Fibroblast of skin of left biceps (primary cell): ENCODE data around the gene GCA.

Experiments
- DNase-seq, 2 experiments: peaks; one replicate each; pipeline ENCODE4 v3.0.0-alpha.2; 2013; ENCODE audit warnings: low read depth in 2 of 2

The GCA gene

DNA sequence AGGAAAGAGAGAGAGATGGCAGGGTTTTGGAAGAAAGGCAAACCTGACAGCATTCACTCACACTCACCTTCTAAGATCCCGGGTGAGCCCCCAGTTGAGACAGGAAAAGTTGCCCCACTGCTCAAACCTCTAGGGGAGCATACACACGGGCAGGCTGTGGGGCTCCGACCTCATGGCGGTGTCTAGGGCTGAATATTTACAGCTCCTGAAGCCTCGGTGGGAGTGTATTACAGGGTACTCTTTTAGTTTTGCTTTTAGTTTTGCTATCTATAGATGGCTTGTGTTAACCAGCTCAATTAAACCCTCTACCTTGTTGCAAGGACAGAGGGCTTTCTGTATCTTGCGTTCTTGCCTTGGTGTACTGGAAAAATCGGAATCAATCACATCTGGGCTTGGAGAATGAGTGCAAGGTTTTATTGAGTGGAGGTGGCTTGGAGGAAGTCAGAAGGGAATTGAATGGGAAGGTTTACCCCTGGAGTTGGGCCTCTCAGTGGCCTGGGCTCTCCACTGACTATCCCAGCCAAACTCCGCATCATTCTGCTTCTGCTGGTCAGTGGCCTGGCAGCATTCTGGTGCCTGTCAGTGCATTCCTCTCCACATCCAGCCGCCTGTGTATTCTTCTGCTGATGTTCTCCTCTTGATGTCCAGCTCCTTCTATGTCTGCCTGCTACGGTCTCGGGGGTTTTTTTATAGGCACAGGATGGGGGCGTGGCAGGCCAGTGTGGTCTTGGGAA is 15.3 kb upstream of the GCA start:
- DNase-seq = no peak

DNA sequence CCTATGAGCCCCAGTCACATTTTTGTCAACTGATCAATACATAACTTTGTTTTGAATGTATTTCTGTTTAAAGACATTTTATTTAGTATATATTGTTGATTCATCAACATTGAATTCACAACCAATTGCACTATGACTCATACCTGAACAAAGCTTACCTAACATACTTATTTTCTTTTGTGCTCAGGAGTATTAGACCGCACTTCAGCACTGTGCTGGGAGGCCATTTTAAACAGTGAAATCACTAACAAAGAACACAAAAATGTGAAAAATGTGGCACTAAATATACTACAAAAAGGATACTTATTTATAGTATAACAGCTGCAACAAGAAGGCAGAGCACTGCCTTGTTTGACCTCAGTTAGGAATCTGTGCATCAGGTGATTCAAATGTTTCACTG is 13.1 kb upstream of the GCA start:
- no peak for DNase-seq

DNA sequence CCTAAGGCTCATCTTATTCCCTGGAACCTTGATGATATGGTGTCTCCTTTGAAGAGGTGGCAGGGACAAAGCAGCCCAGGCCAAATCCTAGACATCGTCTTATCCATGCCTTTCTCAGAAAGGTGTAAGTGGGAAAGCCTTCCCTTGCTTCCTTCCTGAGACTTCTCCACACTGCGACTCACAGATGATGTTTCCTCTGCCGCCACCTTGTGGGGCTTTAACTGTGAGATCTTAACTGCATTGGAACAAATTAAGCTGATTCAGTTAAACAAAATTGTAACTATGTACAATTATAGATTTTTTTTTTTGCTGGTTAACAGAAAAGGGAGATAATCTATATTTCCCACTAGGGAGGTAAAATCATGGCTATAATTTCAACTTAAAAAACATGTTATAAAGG is 10.0 kb upstream of the GCA start:
- DNase-seq = peak in 1 of 2 experiments; percentile 3

DNA sequence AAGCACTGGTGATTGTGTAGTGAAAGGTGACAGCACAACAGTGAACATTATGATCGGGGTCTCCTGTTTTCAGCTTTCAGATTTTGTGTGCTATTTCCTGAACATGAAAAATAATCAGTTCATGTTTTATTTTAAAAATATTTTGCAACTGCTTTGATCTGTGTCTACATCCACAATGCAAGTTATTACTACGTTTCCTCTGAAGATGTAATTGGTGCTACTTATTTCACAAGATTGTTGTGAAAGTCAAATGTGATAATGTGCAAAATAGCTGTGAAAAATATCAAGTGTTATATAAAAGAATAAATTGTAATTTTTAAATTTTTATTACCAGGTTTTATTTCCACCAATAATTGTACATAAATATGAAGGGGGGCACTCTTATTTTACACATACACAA is 6.1 kb upstream of the GCA start:
- no peak for DNase-seq

DNA sequence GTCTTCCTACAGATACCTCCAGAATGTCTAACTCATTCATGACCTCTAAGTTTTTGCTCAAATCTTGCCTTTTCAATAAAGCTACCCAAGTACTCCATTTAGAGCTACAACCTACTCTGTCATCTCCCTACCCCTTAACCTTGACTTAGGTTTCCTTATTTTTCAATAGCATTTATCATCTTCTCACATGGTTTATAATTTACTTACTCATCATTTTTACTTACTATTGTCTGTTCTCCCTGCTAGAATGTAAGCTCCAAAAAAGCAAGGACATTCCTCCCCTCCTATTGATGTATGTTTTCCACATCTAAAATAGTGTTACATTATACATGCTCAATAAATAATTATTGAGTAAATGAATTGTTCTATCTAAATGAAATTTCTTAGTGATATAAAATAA is 3.1 kb upstream of the GCA start:
- no peak for DNase-seq

DNA sequence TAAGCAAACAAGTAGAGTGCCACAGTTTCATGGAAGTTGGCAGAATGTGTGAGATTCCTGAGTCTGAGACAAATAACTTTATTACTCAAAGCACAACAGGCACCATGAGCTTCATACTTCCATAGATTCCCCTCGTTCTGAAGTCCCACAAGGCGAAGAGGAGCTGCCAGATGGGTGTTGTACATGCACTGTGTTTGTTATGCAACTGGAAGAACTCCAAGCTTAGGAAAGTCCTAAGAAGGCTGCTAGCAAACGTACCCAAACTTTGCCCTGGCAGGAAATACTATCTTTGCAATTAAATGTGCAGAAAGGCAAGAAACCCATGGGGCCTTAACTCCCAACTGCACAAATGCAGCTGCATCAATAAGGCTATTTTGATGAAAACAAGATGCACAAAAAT is 1.6 kb upstream of the GCA start:
- DNase-seq = no peak

DNA sequence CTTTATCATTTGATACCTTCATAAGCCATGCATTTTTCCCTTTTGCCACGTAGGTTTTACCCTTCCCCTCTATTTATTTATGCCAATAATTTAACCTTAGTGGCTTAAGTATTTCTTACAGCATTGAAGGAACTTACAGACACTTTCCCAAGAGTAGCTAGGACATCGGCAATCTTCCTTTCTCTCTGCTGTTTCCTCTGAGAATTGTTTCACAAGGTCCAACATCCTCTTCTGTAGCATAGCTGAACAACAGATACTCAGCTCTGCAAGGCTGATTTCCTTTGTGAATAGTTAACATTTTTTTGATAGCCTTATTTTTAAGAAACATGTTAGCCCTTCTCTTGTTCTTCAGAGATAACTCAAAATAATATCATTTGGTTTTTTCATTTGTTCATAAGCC is 1.1 kb upstream of the GCA start:
- no peak for DNase-seq

DNA sequence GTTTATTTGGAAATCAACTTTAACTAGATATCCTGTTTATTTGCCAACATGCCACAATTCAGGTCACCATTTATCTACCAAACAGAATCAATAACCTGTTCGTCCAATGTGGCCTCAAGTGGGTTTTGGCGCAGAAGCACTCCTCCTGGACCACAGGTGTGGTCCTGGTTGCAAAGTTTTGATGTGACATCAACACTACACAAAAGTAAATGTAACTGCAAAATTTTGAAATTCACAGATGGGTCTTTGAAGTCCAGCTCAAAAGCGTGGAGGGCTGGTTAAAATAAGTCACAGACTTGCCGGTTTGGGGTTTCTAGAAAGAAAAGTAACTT is 474 bp upstream of the GCA start:
- DNase-seq = no peak

DNA sequence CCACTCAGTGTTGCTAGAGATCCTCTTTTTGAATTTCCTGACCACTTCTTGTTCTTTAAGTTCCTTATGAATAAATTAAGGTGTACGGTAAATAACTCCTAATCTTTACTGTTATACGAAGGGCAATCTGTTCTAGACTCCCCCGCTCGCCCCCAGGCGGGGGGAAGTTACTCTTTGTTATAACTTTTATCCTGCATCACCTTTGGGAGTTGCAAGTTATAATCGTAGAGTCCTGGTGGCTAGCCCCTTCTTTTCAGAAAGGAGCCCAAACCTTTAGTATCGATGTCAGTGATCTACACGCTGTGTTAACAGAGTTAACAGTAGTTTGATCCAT is 652 bp downstream of the GCA start:
- DNase-seq = no peak

DNA sequence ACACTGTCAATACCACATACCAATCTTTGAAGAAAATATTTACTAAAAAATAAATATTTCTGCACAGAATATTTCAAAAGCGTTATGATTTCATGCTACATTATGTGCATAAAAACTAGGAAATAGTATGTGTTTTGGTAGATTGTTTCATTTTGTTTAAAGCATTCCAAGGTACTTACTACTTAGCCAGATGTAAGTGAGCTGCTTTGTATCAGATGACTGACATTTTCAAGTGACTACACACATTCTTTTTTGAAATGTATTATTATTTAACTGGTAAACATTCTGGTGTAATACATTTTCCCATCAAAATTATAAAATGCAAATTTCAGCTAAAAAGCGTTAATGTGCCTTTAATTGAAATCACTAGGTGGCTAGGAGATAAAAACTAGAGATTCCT is 21.5 kb downstream of the GCA start:
- no peak for DNase-seq

DNA sequence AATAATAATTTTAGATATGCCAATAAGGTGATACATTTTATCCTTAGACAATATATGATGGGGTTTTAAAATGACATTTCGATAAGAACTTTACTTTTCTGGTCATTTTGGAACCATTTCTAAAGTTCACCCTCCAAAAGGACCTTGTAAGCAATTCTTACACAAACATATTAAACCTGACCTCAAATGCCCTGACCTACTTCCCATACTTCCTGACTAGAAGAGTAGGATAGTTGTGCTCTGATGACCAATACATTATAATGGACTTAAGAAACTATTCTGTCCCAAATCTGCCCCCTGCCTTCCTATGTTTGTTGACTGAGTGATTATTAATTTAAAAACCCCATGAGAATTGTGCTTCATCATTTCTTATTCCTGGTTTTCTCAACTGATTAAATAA is 24.6 kb downstream of the GCA start:
- no peak for DNase-seq

DNA sequence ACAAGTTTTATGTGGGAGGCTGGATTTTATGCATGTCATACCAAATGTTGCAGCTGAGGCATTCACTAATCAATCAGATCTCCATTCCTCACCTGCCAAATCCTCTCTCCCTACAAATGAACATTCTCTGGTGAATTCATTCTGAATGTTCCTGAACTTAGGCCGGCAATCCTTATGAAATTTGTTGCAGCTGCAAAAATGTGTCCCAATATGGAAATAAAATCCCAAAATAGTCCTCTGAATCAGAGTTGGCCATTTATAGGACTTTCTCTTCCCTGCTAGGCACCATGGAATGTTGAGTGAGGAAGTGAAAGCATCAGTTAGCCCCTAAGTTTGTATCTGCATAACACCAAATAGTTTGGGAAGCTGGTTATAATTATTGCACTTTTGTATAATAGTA is 25.6 kb downstream of the GCA start:
- DNase-seq = no peak

DNA sequence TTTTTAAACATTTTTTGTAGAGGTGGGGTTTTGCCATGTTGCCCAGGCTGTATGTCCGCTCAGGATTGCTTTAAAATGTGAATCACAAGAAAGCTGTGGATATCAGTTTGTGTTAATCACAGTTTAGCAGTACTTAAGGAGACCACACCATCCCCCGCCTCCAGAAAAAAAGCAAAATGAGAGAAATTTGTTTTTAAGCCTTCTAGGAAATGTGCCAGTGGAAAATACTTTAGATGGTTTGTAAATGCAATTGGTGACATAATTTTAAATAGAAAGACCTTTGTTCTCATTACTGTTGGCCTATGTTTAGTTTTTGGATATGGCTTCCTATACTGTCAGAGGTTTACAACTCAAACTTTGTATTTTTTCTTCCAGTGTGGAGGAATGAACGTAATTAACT is 27.0 kb downstream of the GCA start:
- DNase-seq = no peak

DNA sequence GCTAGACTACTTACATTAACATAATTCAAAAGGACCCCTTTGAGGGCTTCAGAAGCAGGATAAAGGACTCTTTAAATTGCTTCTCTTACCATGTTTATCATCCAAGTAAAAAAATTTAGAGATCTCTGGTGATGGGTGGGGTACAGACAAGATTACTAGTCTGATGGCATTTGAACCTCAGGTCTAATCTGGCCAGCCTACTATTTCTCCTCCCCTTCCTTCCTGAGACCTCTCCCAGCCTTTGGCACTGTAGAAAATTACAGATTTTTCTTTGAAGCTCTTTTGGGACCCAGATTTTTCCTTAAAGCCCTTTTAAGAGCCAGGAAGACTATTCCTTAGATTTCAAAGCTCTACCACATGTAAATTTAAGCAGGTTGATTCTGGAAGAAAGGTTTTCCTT is 28.9 kb downstream of the GCA start:
- DNase-seq = no peak

DNA sequence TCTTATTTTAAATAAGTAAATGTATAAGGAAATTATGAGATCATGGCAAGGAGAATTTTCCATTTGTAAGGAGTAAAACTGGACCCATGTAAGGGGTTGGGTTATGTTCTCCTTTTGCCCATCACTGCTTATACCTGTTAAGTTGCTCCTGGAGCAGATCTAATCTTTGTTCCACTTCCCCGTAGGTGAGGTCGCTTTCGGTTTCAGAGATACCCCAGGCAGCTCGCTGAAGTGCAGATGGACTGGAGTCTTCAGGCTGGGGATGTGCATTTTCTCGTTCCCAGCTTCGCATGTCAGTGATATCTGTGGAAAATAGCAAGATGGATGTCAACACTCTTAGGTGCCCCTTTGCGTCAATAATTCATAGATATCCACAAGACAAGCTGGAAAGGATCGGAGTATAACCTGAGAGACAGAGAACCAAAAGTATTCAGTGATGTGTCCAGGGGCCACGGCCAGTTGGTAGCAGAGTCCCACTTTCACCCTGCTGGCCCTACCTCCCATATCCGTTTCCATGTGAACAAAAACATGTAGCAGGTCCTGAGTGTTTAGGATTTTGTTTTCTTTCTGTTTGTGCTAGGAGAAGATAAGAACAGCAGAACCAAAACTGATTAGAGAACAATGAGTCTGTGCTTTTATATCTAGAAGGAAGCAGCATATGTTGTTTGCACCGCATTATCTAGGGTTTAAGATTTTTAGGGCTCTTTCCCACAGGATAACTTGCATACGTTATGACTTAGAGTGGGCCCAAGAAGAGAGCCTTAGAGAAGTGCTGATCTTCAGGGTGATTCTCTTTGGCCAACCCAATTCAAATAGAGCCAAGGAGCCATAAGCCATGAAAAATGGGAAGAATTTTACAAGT is 36.0 kb downstream of the GCA start:
- no peak for DNase-seq

DNA sequence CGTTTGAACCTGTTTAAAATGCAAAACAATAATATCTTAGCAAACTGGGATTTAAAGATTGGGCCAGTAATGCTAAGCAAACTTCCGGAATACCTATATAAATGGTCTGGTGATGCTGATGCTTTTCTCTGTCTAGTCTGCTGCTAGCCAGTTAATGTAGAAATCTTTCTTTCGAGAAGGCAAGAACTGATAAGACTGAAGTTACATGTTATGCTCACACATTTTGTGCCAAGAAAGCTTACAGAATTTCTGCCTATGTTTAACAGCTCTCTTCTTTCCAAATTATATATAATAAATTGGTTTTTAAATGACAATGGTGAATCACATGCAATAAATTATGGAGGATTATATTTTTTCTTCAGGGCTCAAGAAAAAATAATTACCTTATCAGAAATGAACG is 37.9 kb downstream of the GCA start:
- DNase-seq = no peak

DNA sequence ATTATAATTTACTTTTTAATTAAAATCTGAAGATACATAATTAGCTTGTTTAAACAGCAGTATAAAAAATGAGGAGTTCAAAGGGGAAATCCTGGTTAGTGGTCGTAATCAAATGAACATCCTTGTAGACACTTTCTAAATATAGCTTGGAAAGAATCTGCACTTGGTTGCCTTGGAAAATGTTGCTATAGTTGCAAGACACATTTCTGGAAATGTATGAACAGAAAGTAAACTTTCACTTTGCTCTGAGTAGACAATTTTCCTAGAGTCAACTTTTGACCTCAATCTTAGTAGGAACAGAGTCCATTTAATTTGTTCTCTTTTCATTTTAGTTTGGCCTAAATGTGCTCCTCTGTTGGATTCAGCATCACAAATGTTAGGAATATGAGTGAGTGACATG is 38.3 kb downstream of the GCA start:
- DNase-seq = no peak

DNA sequence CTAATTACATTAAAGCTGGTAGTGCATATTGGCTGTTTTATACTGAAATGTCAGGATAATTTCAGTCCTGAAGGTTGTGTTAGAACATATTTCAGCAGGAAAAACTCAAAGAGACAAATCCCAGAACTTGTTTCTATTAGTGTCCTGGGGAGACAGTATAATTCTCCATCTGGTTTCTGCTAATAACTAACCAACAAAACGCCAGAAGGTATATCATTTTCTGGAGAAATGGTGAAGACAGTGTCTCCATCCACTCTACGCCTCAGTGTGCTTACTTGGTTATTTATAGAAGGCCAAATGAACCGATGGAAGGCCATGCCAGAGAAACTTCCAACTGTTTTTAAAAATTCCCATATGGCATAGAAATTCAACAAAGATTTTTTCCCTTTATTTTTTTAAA is 41.6 kb downstream of the GCA start:
- DNase-seq = no peak

DNA sequence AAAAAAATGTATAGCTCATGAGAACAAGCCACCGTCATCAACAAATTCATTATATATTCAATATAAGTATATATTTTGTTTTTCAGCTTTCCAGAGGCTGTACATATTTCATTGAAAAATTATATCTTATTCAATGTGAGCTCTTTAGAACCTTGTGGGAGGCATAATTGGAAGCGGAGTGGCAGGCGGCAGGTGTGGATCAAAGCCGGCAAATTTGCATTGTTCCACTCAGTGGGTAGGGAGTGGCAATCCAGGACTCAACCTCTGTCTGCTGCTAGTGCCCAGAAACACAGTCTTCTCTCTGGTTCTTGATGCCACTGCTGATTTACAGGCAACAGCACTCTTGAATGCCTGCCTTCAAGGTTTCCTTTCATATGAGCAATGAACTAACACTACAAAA is 46.9 kb downstream of the GCA start:
- no peak for DNase-seq

DNA sequence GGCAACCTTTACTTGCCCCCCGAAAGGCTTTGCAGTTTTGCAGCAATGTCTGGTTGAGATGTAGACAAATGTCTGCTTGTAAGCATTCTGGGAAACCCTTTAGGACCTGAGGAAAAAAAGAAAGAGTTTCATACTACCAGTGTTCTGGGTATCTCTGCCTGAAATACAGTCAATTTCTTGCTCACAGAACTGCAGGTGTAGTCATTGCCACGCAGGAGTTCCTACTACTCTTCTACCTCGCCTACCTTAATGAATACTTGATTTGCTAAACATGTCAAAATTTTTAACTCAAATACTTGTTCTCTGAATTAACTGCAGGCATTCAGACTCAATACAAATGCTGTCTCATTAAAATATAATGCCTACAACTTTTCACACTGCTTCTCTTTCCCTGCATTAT is 56.4 kb downstream of the GCA start:
- no peak for DNase-seq

DNA sequence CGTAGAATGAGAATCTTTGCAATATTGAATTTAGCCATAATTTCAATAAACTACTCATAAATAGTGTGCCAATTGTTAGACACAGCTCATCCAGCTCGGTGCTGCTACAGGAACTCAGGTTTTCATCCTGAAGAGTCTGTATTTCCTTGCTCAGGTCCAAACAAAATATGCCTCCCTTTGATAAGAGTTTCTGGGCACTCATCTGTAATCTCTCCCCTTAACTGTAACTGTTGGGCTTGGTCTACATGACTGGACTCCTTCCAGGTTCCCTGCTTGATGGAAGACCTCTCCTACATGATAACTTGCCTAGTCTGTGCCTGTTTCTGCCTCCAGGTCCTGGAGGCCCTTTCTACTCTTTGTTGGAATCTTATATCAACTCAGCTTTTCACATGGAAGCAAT is 57.9 kb downstream of the GCA start:
- no peak for DNase-seq

DNA sequence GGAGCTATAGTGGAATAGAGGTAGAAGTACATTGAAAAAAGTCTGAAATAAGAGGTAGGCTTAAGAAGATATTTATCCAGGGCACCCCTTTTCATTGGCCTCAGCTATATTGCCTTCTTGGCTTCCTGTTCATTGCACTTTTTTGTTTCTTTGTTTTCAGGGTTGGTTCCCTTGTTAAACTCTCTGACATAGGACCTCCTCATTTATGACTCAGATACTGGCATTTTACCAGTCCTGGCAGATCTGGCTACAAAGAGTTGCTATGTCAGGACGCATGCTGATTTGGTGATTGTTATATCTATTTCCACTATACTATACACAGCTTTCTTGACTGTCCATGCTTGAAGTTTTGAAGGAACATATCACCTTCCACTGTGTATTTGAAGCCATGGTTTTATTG is 60.0 kb downstream of the GCA start:
- DNase-seq = peak in 1 of 2 experiments; percentile 8
